Stomach (tissue), 4 donors: Measurements from ENCODE around the gene PDE8B.

Source experiments
- CTCF ChIP-seq, 7 experiments: fragments of 450-650 bp in 4 of 7; fragments of 200-600 bp in 3 of 7; sonication (generic) in 3 of 7; IDR thresholded peaks; one replicate each; pipeline ENCODE4 v1.5.1; 2016 to 2019; ENCODE audit warnings: antibody characterized with exemption in 7 of 7, control low read depth in 2 of 7, mild to moderate bottlenecking in 1 of 7
- POLR2AphosphoS5 ChIP-seq, 3 donors: sonication (generic); formaldehyde crosslinking; IDR thresholded peaks; one replicate each; pipeline ENCODE4 v1.6.1; 2016; ENCODE audit warnings: antibody characterized with exemption in 3 of 3

GRCh38 chr5:77437194-77437593, 226.7 kb downstream of the PDE8B start:
- no peak for TF ChIP-seq POLR2AphosphoS5 (IDR thresholded peaks at IDR 0.05)
- TF ChIP-seq CTCF (IDR thresholded peaks at IDR 0.05), result no peak
